ENCODE measurements around the gene COMMD9. TPM values are rescaled to one million over a fixed set of nuclear protein-coding genes. Genes with fewer than 3 reads are reported as not detected.

COMMD9 gene
- total and polyA plus RNA-seq, 2 of the 4 experiments (the other 2 are of a cell fraction): 50.7 to 58.3 TPM

- DNase-seq: no peak
- dilution Hi-C loops (cut with HindIII; ENCODE audit: low sequenced_read_pairs, unreplicated experiment): no loop called here
- Histone ChIP-seq H3K9me1 (ENCODE audit: insufficient read depth, low read length) (peaks cover 2% of the 10 kb centered on the region; the same call in 1 of the 2 replicates), H3K14ac (replicated peaks; ENCODE audit: low read depth, low read length) (no peak overlapping the region), H3K23ac (ENCODE audit: low read depth, low read length) (no peak overlapping the region), H2AFZ (replicated peaks; ENCODE audit: low read length, poor library complexity) (no peak overlapping the region), H4K91ac (ENCODE audit: insufficient read depth, low read depth, low read length) (no peak overlapping the region), H3K27me3 (ENCODE audit: control insufficient read depth, insufficient read depth, low read length) (no peaks in the 10 kb centered on the region), H3K36me3 (ENCODE audit: control insufficient read depth, insufficient read depth, low read length) (peaks cover 3% of the 10 kb centered on the region; the same call in 1 of the 2 replicates), H2BK15ac (ENCODE audit: low read depth, low read length) (no peak overlapping the region), H2BK120ac (ENCODE audit: low read depth, low read length) (no peak overlapping the region), H4K5ac (ENCODE audit: low read depth, low read length) (no peak overlapping the region), H2AK9ac (replicated peaks; ENCODE audit: low read depth, low read length, poor library complexity) (no peak overlapping the region), H3K4me1 (ENCODE audit: control insufficient read depth, insufficient read depth, low read length) (no peaks in the 10 kb centered on the region), H4K20me1 (ENCODE audit: insufficient read depth, low read length) (no peaks in the 10 kb centered on the region; the same call in 1 of the 2 replicates), H3K9ac (ENCODE audit: low read depth, low read length) (no peak overlapping the region), H3K9me3 (ENCODE audit: control insufficient read depth, insufficient read depth, low read length) (no peaks in the 10 kb centered on the region), H2AK5ac (ENCODE audit: low read depth, low read length) (no peak overlapping the region), H3K4me2 (ENCODE audit: low read depth, low read length) (no peak overlapping the region), H2BK5ac (ENCODE audit: low read depth, low read length, poor library complexity, severe bottlenecking) (no peak overlapping the region), H3K4ac (ENCODE audit: low read depth, low read length) (no peak overlapping the region), H3K27ac (ENCODE audit: insufficient read depth, low read length) (no peak overlapping the region), H2BK20ac (ENCODE audit: low read depth, low read length) (no peak overlapping the region), H3K4me3 (ENCODE audit: insufficient read depth, low read depth, low read length) (no peak overlapping the region), H4K8ac (ENCODE audit: low read depth in 2 of 2, low read length in 2 of 2) (no peak overlapping the region), H3K56ac (ENCODE audit: extremely low read depth, insufficient read depth, low read length) (no peak overlapping the region), H3K79me1 (ENCODE audit: low read depth in 1 of 2, low read length in 2 of 2) (peaks cover 10 to 27% of the 10 kb centered on the region in 2 experiments; a peak in 3 of 4 replicates), H3K18ac (ENCODE audit: low read depth, low read length) (no peak overlapping the region)
- intact Hi-C loops (cut with micrococcal nuclease): no loop called here
- POLR2A ChIA-PET (ENCODE audit: unreplicated experiment): no interaction called here
- no peak for ATAC-seq (ENCODE audit: low read depth)
- no TSS peak for BruUV-seq (replicated peaks)
- CTCF ChIA-PET: no interaction called here
- in situ Hi-C loops (cut with MboI; ENCODE audit: low sequenced_read_pairs): no loop called here
- WGBS, 2 experiments (ENCODE audit: extremely low coverage in 2 of 2, insufficient read length in 1 of 2): no CpG with 5 or more reads among the region's 1 CpG
- TF ChIP-seq, protein P1, sequence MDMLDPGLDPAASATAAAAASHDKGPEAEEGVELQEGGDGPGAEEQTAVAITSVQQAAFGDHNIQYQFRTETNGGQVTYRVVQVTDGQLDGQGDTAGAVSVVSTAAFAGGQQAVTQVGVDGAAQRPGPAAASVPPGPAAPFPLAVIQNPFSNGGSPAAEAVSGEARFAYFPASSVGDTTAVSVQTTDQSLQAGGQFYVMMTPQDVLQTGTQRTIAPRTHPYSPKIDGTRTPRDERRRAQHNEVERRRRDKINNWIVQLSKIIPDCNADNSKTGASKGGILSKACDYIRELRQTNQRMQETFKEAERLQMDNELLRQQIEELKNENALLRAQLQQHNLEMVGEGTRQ (IDR thresholded peaks at IDR 0.05; ENCODE audit: low read depth, low read length): no peak
- TF ChIP-seq MAFK (IDR thresholded peaks at IDR 0.05; ENCODE audit: low read depth, low read length) (no peak), FOS (IDR thresholded peaks at IDR 0.05; ENCODE audit: low read depth, low read length) (no peak), MAZ (IDR thresholded peaks at IDR 0.05; ENCODE audit: borderline replicate concordance, low read depth, low read length) (no peak), MXI1 (IDR thresholded peaks at IDR 0.05; ENCODE audit: borderline replicate concordance, low read depth, low read length) (no peak), CEBPB (IDR thresholded peaks at IDR 0.05; ENCODE audit: low read depth, low read length) (no peak), NFE2L2 (IDR thresholded peaks at IDR 0.05; ENCODE audit: low read depth, low read length) (no peak), SMC3 (IDR thresholded peaks at IDR 0.05; ENCODE audit: low read depth, low read length) (no peak), ELK1 (IDR thresholded peaks at IDR 0.05; ENCODE audit: borderline replicate concordance, low read depth, low read length) (no peak), RAD21 (IDR thresholded peaks at IDR 0.05; ENCODE audit: low read length) (no peak), CHD1 (IDR thresholded peaks at IDR 0.05; ENCODE audit: low read depth, low read length) (no peak), BHLHE40 (IDR thresholded peaks at IDR 0.05; ENCODE audit: low read depth, low read length) (no peak)
- TF ChIP-seq, protein P2, sequence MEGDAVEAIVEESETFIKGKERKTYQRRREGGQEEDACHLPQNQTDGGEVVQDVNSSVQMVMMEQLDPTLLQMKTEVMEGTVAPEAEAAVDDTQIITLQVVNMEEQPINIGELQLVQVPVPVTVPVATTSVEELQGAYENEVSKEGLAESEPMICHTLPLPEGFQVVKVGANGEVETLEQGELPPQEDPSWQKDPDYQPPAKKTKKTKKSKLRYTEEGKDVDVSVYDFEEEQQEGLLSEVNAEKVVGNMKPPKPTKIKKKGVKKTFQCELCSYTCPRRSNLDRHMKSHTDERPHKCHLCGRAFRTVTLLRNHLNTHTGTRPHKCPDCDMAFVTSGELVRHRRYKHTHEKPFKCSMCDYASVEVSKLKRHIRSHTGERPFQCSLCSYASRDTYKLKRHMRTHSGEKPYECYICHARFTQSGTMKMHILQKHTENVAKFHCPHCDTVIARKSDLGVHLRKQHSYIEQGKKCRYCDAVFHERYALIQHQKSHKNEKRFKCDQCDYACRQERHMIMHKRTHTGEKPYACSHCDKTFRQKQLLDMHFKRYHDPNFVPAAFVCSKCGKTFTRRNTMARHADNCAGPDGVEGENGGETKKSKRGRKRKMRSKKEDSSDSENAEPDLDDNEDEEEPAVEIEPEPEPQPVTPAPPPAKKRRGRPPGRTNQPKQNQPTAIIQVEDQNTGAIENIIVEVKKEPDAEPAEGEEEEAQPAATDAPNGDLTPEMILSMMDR (conservative IDR thresholded peaks at IDR 0.05; ENCODE audit: low read depth, low read length): no peak
These were observed 6.3 kb downstream of the COMMD9 start for GRCh38 chr11:36282926-36283325.
